Stimulated activated naive CD8-positive, alpha-beta T cell treated with anti-CD3 and anti-CD28 coated beads, Interleukin-15, Interleukin-2, amounts not matched to agents 100 U/mL and 50 U/mL, for 24 hours (primary cell): ENCODE data around the gene EZR.

Source experiments
- ATAC-seq: fragments of 150-1000 bp; cut with Tn5 transposase; one replicate; pipeline ENCODE4 v1.10.0; 2021
- DNase-seq: peaks from one replicate; pipeline ENCODE4 v3.0.0; 2021

Gene EZR

DNA sequence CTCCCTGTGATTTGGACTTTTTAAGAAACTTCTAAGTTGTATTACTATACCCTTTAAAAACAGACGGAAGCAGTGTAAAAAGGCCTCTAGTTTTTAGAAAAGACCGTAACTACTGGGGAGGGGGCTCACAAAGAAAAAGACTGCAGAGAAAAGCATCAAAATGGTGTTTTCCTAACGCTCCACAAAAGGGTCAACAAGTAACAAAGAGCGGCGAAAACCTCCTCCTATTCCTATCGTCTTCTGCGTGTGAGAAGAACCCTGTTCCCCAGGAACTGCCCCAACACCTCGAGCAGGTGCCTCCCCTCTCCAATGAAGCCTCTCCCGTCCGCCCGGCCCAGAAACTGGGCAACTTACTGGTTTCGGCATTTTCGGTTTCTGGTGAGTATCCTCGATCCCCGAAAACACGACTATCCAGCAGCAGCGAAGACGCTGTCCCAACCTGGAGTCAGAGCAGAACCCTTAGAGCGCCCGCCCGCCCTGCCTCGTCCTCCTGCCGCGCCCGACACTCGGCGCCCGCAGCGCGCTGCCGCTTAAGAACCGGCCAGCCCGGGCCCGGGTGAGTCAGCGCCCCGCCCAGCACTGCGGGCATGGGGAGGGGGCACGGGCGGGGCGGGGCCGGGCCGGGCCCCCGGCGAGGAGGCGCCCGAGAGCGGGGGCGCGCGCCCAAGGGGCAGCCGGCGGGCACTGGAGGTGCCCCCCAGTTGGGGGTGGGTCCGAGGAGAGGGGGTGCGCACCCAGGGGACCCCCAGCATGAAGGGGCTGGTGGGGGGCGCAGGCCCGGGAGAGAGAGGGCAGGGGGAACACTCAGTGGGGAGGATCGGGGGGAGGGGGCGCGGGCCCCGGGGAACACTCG lies 1.2 kb downstream of the EZR start:
- DNase-seq (peak; percentile 87), ATAC-seq (peak; percentile 63)

DNA sequence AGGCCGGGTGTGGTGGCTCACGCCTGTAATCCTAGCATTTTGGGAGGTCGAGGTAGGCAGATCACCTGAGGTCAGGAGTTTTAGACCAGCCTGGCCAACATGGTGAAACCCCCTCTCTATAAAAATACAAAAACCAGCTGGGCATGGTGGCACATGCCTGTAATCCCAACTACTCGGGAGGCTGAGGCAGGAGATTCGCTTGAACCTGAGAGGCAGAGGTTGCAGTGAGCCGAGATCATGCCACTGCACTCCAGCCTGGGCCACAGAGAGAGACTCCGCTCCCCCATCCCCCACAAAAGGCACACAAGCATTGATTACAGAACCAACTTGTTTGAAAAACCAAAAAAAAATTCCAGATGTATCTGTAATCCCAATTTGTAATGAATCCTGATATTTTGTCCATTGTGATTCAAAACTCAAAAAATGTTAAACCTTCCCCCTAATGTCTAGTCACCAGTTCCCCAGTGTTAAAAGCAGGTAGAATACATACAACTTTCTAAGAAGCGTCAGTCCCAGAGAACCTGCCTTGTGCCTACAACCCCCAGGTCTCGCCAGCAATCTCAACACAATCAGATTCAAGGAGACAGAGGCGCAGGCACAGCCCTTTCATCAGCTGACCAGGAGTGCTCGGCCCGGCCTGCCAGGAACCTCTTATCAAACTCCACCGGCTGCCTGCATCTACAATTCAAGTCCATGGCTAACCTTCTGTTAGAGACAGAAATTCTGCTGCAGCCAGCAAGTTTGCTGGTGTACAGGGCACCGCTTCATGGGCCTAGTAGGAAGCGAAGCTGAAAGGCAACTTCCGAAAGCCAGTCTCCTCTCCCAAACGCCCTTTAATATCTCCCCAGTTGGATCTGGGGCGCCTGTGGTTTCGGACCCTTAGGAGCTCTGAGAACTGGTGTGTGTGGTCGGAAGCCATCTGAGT lies 2.1 kb downstream of the EZR start:
- DNase-seq = no peak
- no peak for ATAC-seq

DNA sequence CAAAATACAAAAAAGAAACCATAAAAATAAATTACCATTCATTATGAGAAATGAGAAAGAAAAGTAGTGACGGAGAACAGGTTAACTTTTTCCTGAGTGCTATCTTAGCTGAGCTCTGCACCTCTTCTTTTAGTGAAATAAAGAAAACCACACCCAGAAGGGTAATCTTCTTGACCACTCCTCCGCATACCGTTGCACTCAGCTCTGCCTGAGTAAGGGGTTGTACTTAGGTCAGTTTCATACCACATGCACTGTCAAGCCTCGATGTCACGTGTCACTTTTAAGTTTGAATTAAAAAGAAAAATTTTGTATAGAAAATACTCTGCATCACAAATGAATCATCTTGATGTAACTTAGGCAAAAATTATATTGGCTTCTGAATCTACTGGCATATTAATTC lies 2.8 kb downstream of the EZR start:
- no peak for ATAC-seq

DNA sequence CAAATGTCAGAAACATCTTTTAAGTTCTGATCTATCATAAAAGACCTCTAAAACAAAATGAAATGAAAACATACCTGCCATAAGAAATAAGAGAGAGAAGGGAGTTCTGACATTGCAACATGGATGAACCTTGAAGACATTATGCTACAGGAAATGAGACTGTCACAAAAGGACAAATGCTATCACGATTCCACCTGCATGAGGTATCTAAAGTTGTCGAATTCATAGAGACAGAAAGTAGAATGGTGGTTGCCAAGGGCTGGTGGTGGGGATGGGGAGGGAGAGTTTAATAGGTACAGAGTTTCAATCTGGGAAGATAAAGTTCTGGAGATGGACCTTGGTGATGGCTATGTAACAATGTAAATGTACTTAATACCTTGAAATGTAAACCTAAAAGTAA lies 3.3 kb downstream of the EZR start:
- DNase-seq (no peak), ATAC-seq (no peak)

More for the DNA sequence above, 2.8 kb downstream of the EZR start:
- no peak for DNase-seq

DNA sequence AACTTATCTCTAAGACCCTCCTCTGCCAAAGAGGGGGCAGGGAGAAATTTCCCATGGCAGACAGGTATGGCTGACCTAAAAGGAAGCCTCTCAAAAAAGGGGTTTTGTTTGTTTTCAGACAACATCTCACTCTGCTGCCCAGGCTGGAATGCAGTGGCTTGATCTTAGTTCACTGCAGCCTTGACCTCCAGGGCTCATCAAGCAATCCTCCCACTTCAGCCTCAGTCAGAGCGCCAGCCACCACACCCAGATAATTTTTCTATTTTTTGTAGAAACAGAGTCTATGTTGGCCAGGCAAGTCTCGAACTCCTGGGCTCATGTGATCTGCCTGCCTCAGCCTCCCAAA lies 3.8 kb downstream of the EZR start:
- DNase-seq (no peak), ATAC-seq (no peak)

DNA sequence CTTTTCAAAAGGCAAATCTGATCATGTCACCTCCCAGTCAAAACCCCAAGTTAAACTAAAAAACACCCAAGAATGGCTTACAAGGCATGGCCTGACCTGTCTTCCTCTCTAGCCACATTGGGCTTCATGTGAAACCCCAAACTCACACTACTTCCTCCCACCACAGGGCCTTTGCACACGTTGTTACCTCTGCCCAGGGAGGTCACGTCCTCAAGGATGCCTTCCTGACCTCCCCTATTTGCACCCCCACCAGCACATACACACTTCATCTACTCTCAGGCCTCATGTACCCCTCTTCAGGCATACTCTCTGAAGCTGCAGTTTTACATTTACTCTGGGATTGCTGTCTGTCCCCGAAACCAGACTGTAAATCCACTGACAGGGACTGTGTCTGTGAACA lies 6.1 kb downstream of the EZR start:
- no peak for DNase-seq
- ATAC-seq = peak; percentile 17

DNA sequence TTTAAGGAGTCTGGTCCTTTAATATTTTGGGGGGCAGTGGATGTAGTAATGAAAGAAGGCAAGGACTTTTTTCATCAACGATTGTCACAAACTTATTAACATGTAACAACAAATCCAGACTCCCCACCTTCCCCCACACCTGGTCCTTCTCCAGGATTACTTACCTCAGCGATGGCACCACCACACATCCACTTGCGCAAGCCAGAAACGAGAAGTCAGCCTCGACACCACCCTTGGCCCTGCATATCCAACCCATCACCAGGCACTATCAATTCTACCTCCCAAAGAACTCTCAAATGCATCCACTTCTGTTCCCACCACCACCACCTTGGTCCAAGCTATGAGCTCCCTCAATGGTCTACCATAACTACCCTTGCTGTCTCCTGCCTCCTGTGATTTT lies 6.6 kb downstream of the EZR start:
- ATAC-seq = no peak
- no peak for DNase-seq

DNA sequence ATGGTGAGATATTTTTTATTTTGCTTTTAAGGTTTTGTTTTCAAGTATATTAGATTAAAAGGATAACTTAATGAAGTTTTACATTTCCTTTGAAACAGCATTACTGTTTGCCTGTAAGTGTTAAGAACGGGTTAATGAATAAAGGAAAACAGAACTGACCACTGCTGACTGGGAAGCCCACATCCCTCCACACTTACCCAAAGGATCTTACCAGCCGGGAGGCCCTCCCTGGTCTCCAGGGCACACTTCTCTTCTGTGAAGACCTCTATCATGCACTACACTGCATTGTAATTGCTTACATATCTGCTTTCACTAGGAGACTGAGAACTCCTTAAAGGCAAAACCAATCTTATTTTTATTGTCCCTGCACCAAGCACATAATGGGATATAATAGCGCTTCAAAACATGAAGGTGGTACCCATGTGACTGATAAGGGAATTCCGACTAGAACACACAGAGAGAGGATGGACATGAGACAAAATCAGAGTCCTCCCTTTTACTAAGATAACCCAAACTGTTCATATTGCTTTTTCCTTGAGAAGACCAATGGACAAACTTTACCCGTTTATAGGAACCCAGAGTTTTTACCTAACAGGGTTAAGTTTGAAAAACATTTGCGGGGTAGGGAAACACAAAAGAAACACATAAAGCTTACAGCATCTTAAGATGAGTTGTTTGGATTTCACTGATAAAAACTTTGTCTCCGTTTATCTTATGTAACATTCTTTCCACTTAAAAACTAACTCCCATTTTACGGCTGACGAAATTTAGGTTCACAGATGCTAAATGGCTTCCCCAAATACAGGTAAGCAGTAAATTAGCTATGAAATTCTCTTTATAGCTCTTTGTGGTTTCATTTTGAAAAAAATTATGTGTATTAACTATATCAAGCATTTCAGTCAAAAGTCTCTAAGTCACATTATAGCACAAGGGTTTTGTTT lies 8.7 kb downstream of the EZR start:
- DNase-seq = no peak
- no peak for ATAC-seq

DNA sequence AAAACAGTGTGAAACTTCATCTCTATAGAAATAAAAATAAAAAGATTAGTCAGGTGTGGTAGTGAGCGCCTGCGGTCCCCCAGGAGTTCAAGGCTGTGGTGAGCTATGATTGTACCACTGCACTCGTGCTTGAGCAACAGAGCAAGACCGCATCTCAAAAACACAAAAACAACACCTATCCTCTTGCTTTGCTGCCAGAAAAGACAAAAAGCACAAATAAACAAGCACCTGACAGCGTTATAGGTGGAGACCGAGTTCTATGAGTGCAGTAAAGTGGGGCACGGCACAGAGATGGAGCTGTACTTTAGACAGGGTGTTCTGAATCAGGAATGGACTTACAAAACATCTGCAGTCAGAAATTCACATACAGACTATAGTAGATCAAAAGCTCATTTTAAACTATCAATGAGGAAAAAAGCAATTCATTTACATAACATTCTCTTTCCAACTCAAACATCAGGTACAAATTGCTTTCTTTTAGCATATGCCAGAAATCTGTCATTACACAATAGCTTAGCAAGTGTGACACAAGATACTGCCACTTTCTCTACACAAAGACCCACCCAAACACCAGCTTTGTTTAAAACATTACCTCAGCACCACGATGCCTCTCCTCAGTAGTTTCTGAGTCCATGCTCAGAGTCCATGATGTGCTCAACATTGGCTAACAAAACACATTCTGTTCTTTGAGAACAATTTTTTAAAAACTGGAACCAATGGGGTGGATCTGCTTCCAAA lies 10.1 kb downstream of the EZR start:
- peak; percentile 50 for ATAC-seq
- DNase-seq = no peak

DNA sequence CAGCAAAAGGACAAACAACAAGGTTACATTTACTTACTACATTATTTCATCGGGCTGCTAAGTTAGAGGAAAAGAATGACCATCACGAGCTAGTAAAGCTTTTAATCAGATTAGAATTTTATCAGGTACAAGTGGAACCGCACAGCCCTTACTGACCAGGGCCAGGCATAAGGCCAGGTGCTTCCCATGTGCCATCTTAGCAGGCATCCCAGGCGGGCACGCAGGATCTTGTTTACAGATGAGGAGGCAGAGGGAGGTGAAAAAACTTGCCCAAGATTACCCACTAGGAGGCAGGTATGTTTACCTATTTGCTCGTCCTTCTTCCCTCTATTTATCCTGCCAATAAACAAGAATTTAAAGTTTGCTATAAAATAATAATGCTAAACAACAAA lies 10.7 kb downstream of the EZR start:
- no peak for ATAC-seq
- no peak for DNase-seq

DNA sequence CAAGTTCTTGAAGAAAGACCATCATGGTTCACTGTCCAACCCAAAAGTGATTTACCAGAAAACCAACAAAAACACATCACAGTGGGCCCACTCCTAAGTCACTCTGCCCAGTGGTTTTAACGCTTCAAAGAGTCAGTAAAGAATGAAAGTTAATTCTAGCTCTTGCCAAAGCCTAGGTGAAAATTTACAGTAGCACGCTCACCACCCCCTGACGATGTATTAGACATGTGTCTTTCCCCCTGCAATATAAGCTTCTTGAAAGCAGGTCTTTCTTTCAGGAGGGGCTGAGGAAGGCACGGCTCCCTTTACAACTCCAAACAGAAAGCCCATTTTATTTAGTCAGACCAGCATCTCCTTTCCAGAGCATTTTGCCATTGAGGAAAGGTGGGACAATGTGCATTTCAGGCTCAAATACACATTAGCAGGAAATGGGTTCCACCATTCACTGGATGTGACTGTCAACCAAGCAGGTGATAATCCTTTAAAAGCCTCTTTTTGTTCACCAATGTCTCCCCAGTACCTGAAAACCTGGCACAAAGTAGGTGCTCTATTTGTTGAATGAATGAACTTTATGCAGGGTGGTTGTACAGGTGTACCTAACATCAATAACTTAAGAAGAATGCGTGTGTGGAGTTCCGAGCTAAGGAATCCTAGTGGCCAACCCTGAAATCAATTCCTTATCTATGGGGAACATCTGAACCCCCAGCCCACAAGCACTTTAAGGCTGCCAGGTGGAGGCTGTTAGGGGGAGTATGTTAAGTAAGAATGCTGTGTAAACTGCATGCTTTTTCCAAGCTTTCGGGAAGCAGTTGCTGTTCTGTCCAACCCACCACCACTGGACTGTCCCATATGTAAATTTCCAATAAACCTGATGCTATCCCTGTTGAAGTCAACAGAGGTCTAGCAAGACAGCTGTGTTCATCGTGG lies 11.4 kb downstream of the EZR start:
- DNase-seq = no peak
- no peak for ATAC-seq

DNA sequence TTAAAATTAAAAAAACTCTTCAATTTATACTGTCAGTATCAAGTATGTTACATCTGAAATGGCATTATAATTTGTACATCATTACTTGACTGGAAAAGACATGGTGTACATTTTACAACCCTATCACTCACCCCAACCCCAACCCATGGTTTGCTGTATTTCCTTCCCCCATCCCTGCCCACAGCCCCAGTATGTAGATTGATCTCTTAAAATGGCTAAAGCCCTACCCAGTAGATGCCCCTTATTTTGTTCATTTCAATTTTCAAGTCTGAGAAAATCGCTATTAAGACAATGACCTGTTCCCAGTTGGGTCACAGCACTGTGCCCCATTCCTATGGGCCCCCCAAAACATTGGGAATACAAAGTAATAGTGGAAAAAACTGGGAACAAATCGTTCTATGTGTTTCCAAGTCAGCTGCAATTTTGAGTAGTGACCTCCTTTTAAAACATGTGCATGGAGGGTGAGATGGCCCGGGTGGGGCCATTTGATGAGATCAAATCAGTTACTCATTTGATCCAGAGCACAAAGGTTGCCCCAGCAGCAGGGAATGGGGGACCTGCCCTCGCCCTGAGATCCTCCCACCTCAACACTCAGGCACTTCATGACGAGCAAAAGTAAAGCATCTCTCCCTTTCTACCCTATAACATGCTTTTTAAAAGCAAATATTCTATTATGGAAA lies 13.3 kb downstream of the EZR start:
- ATAC-seq (no peak), DNase-seq (no peak)

DNA sequence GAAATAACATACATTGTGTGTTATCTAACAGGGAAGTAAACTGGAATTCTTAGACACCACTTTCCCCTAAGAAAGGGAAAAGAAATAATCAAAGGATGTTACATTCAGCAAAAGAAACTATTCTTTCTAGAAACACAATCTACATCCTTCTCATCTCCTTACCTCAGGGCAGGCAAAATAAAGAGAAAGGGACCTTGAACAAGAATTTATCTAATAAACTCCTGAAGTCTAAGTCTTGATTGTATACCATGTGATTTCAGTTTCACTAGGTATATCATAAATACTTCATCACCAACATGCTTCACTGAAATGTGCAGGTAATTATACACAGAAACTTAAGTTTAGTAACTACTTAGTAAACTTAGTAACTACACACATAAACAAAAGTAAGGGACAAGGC lies 15.0 kb downstream of the EZR start:
- ATAC-seq (no peak), DNase-seq (no peak)

DNA sequence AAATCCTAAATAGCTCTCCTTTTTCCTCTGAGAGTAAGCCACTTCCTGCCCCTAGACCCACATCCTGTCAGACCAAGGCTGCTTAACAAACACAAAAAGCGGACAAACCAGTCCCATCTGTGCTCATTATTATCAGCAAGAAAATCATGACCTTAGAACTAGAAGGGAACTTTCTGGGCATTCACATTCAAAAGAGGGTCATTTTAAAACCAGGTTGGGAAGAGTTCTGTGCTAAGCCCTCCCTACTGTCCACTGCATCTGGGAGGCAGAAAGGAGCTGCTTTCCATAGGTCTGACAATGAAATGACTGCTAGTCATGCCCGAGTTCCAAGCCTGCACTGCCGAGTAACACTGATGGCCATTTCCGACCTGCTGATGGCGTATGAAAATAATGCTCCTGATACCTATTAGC lies 15.4 kb downstream of the EZR start:
- no peak for DNase-seq

DNA sequence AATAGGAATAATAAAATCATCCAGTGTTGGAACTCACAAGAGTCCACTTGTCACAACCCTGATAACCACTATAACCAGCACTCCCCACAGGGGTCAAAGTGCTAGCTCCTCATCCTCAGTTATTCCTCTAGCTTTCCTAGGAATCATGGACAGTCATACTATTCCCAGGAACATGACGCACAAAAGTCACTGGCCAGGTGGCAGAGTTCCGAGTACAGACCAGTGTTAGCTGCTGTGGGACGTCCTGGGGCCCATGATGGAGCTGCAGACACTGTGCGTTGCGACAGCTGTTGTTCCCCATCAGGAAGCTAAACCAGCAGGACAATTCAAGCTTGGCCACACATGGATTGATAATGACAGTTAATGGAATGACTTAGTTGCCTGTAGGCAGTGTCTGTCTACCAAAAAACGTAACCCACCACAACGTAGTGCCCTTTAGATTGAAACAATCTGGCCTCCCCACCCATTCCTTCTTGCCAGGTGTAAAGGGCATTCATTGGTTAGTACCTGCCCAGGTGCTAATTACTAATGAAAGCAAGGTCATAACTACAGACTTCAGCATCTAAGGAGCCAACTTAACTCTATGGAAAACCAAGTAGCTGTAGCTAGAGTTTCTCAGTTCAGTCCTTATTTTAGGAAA lies 17.4 kb downstream of the EZR start:
- ATAC-seq (no peak), DNase-seq (no peak)

More for the DNA sequence above, 15.4 kb downstream of the EZR start:
- ATAC-seq = peak; percentile 57

DNA sequence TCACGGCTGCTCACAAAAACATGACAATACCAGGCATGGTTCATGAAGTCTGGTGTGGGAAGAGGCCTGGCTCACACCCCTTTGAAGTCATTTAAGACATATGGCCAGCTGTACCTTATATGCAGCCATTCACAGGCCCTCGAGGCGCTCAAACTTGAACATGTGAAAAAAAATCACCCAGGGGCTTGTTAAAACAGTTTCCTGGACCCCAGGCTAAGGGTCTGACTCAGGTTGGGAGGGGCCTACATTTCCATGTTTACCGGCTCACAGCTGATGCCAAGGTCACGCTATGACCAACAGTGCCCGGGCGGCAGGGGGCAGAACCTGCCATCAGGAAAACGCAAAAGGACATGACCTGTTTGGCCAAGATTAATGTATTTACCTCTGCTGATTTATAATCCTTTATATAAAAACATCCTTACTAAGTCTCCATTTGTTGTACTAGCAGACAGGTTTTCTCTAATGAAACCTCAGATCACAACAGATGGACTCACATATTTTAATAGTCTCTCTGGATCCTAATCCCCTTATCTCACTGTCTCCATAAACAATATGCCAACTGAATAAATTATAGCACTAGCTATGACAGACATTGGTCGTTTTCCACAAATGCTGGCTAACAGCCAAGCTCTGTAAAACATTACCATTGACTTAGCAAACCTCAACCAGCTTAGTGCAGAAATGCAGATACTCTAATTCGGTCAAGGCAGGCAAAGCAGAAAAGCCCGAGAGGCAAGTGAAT lies 19.9 kb downstream of the EZR start:
- DNase-seq = no peak

DNA sequence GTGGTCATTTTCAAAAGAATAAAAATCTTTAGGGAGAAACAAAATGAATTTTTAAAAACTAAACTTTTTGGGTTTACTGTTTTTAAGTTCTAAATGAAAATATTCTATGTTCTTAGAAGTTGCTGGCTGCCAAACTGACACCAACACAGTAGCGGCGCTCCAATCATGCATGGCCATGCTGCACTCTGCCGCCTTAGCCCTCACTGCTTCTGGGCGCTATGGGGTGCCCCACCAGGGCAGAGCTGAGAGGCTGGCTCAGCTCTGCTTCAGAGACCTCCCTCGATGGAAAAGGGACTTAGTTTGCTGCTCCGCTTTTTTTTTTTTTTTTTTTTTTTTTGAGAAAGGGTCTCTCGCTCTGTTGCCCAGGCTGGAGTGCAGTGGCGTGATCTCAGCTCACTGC lies 20.9 kb downstream of the EZR start:
- ATAC-seq = no peak
- DNase-seq = no peak

More for the DNA sequence above, 19.9 kb downstream of the EZR start:
- no peak for ATAC-seq
